Neural cell (in vitro differentiated cells): Measurements from ENCODE around the gene WDR13.

Source experiments
- EP300 ChIP-seq: fragments of 450-650 bp; conservative IDR thresholded peaks from 2 replicates; pipeline ENCODE4 v1.6.1; 2014; ENCODE audit warnings: antibody characterized with exemption, mild to moderate bottlenecking, moderate library complexity; ENCODE audit not compliant: poor library complexity, severe bottlenecking
- EZH2 ChIP-seq: fragments of 200-600, 300-800 bp; shearing (Covaris generic), sonication (generic); IDR thresholded peaks from 2 replicates; pipeline ENCODE4 v1.6.1; 2014; ENCODE audit warnings: antibody characterized with exemption, low read length, borderline replicate concordance, mild to moderate bottlenecking; ENCODE audit not compliant: insufficient read depth, poor library complexity, severe bottlenecking
- TAF1 ChIP-seq: IDR thresholded peaks from 2 replicates; pipeline ENCODE4 v1.6.1; 2012; ENCODE audit warnings: low read depth

GRCh38 chrX:48559636-48560035 is 37.7 kb upstream of the WDR13 start:
- TF ChIP-seq EZH2: no peak
- TF ChIP-seq TAF1: no peak
- no peak for TF ChIP-seq EP300
